ENCODE measurements around the gene XRCC6. TPM values are rescaled to one million over a fixed set of nuclear protein-coding genes. Genes with fewer than 3 reads are reported as not detected.
"Not testable (repeated sequence)": the region's sequence is repeated elsewhere in the genome, so short reads cannot be mapped to it uniquely, and the experiment has no call there.

XRCC6 gene
- total RNA-seq, 1 experiment from 2014 or later = 203 TPM

DNA sequence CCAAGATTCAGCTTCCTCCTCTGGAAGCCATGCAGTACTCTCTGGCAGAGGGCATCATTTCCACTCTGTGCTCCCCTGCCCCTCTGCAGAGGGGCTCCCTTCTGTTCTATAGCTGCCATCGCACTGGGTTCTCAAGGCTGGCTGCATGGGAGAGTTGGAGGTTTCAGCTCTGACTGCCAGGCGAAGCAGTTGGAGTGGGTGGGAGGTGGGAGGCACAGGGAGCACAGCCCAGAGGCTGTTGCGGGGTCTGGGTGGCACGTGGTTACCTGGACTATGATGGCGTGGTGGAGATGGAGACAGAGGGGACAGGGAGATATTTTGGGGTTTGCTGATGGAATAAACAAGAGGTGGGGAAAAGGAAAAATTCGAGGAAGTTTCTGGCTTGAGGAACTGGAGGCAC is 36.2 kb upstream of the XRCC6 start:
- POLR2A ChIA-PET = interaction anchor here (0.6 kb wide), 1 partner anchor 33 kb away, joined by 3 read pairs; no protein-coding TSS in a partner anchor
- intact Hi-C loops (cut with micrococcal nuclease) = no loop called here
- Mint-ChIP-seq H3K9me3 (ENCODE audit: unreplicated experiment) (no peaks in the 10 kb centered on the region), H3K36me3 (ENCODE audit: insufficient read depth, unreplicated experiment) (peaks cover 22% of the 10 kb centered on the region), H3K4me1 (ENCODE audit: insufficient read depth, unreplicated experiment) (peaks cover 4% of the 10 kb centered on the region), H3K27ac (ENCODE audit: low read depth, unreplicated experiment) (no peak overlapping the region), H3K27me3 (ENCODE audit: insufficient read depth, unreplicated experiment) (no peaks in the 10 kb centered on the region), H3K4me3 (ENCODE audit: unreplicated experiment) (no peak overlapping the region)
- no peak for TF ChIP-seq CTCF (IDR thresholded peaks at IDR 0.05; ENCODE audit: unreplicated experiment)
- CTCF ChIA-PET = no interaction called here
- no TSS peak for BruUV-seq (replicated peaks)
- DNase-seq (ENCODE audit: unreplicated experiment) = no peak

DNA sequence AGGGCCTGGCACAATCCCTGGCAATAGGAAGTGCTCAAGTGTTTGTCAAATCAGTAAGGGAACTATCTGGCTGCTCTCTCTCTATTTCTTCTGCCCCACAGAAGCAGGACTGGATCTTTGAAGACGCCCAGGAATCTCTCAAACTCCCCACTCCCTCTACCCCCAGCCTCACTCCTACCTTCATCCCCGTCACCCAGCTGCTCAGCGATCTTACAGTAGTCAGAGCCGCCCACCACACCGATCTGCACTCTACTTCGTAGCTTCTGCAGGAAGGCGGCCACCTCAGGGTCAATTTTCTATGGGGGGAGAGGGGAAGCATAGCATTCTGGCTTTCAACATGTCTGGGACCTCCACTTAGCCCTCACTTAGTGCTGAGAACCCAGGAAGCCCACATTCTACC is 35.2 kb upstream of the XRCC6 start:
- no peaks in the 10 kb centered on the region for H3K9me3 Mint-ChIP-seq (ENCODE audit: unreplicated experiment)
- TF ChIP-seq CTCF (IDR thresholded peaks at IDR 0.05; ENCODE audit: unreplicated experiment) = no peak
- ChIA-PET CTCF (interaction anchor here (0.8 kb wide), 1 partner anchor 8 kb away, joined by 4 read pairs; no protein-coding TSS in a partner anchor), POLR2A (no interaction called here)
- intact Hi-C loops (cut with micrococcal nuclease) = no loop called here
- peaks cover 22% of the 10 kb centered on the region for H3K36me3 Mint-ChIP-seq (ENCODE audit: insufficient read depth, unreplicated experiment)
- H3K27me3 Mint-ChIP-seq (ENCODE audit: insufficient read depth, unreplicated experiment) = no peaks in the 10 kb centered on the region
- DNase-seq (ENCODE audit: unreplicated experiment) = no peak
- H3K4me3 Mint-ChIP-seq (ENCODE audit: unreplicated experiment) = no peak overlapping the region
- H3K27ac Mint-ChIP-seq (ENCODE audit: low read depth, unreplicated experiment) = no peak overlapping the region
- peaks cover 4% of the 10 kb centered on the region for H3K4me1 Mint-ChIP-seq (ENCODE audit: insufficient read depth, unreplicated experiment)
- BruUV-seq (replicated peaks) = no TSS peak

- intact Hi-C loops (cut with micrococcal nuclease) = no loop called here
- no TSS peak for BruUV-seq (replicated peaks)
- no peak overlapping the region for H3K4me3 Mint-ChIP-seq (ENCODE audit: unreplicated experiment)
- no peaks in the 10 kb centered on the region for H3K9me3 Mint-ChIP-seq (ENCODE audit: unreplicated experiment)
- H3K27me3 Mint-ChIP-seq (ENCODE audit: insufficient read depth, unreplicated experiment) = no peaks in the 10 kb centered on the region
- ChIA-PET POLR2A (interaction anchor here (1.0 kb wide), 1 partner anchor 11 kb away, joined by 3 read pairs; no protein-coding TSS in a partner anchor), CTCF (no interaction called here)
- no peak for DNase-seq (ENCODE audit: unreplicated experiment)
- peaks cover 4% of the 10 kb centered on the region for H3K4me1 Mint-ChIP-seq (ENCODE audit: insufficient read depth, unreplicated experiment)
- H3K36me3 Mint-ChIP-seq (ENCODE audit: insufficient read depth, unreplicated experiment) = peaks cover 17% of the 10 kb centered on the region
- TF ChIP-seq CTCF (IDR thresholded peaks at IDR 0.05; ENCODE audit: unreplicated experiment) = no peak
- no peak overlapping the region for H3K27ac Mint-ChIP-seq (ENCODE audit: low read depth, unreplicated experiment)
These were observed 33.8 kb upstream of the XRCC6 start for GRCh38 chr22:41587347-41587723.

DNA sequence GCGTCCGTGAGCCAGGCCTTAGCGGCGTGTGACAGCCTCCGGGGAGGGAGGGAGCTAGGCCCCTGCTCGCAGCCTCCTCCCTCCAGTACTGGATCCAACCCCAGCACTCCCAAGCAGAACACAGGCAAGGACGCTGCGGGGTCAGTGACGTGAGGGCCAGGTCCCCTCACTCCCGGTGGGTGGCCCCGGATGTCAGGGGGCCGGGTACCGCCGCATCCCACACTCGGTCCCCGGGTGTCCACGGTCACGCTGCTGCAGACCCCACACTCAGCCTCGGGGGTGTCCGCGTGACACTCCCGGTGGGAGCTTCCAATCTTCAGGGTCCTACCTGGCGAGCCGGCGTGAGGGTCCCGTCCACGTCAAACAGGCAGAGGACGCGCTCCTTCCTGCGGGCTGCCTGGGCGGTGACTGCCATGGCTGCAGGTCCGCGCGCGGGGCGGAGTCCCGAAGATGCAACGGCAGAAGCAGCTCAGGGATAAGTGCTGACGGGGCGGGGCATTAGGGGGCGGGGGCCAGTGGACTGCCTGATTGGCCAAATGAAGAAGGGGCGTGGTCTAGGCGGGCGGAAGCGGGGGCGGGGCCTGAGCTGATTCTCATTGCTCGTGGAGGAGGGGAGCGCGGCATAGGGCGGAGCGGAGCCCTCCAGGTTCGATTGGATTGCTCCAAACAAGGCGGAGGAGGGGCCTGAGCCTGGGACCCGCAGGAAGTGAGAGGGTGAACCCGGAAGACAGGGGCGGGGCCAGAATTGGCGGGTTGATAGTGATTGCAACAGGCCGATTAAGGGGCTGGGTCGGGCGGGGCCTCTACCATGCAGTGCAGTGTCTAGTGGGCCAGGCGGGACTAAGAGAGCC is 31.5 kb upstream of the XRCC6 start, which contains the start of gene PMM1:
Gene PMM1 (minus strand): TSS at position 450 of the 851 bp plus-strand sequence. CDS start 35 bp downstream, at position 415.
- H3K36me3 Mint-ChIP-seq (ENCODE audit: insufficient read depth, unreplicated experiment) = peaks cover 15% of the 10 kb centered on the region
- H3K4me1 Mint-ChIP-seq (ENCODE audit: insufficient read depth, unreplicated experiment) = peaks cover 4% of the 10 kb centered on the region
- H3K27ac Mint-ChIP-seq (ENCODE audit: low read depth, unreplicated experiment) = peak within 1 kb of the TSS; percentile 86
- no peak for TF ChIP-seq CTCF (IDR thresholded peaks at IDR 0.05; ENCODE audit: unreplicated experiment)
- no TSS peak for BruUV-seq (replicated peaks)
- ChIA-PET POLR2A (interaction anchor here (0.6 to 3.4 kb wide), 28 partner anchors 9 to 992 kb away, joined by 3 to 60 read pairs (median 4); partner anchors contain the start of genes ACO2, DESI1, PHF5A and POLR3H), CTCF (interaction anchor here (0.6 to 0.9 kb wide), 3 partner anchors 9 to 71 kb away, joined by 3 to 4 read pairs (median 3); no protein-coding TSS in a partner anchor)
- intact Hi-C loops (cut with micrococcal nuclease) = no loop called here
- H3K4me3 Mint-ChIP-seq (ENCODE audit: unreplicated experiment) = peak within 1 kb of the TSS; percentile 88
- no peaks in the 10 kb centered on the region for H3K9me3 Mint-ChIP-seq (ENCODE audit: unreplicated experiment)
- no peaks in the 10 kb centered on the region for H3K27me3 Mint-ChIP-seq (ENCODE audit: insufficient read depth, unreplicated experiment)
- peak; percentile 100 for DNase-seq (ENCODE audit: unreplicated experiment)

DNA sequence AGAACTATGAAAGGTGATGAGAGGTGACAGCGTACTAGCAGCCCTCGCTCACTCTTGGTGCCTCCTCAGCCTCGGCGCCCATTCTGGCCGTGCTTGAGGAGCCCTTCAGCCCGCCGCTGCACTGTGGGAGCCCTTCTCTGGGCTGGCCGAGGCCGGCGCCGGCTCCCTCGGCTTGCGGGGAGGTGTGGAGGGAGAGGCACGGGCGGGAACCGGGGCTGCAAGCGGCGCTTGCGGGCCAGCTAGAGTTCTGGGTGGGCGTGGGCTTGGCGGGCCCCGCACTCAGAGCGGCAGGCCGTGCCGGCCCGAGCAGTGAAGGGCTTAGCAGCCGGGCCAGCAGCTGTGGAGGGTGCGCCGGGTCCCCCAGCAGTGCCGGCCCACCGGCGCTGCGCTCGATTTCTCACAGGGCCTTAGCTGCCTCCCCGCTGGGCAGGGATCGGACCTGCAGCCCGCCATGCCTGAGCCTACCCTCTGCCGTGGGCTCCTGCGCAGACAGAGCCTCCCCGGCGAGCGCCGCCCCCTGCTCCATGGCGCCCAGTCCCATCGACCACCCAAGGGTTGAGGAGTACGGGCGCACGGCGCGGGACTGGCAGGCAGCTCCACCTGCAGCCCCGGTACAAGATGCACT is 27.6 kb upstream of the XRCC6 start:
- DNase-seq (ENCODE audit: unreplicated experiment); intact Hi-C loops (cut with micrococcal nuclease); H3K4me3 Mint-ChIP-seq (ENCODE audit: unreplicated experiment); H3K27me3 Mint-ChIP-seq (ENCODE audit: insufficient read depth, unreplicated experiment); H3K27ac Mint-ChIP-seq (ENCODE audit: low read depth, unreplicated experiment); H3K9me3 Mint-ChIP-seq (ENCODE audit: unreplicated experiment); BruUV-seq (replicated peaks): not testable (repeated sequence)
- ChIA-PET CTCF (interaction anchor here (0.7 kb wide), 2 partner anchors 16 to 76 kb away, joined by 3 read pairs; no protein-coding TSS in a partner anchor), POLR2A (interaction anchor here (0.7 kb wide), 1 partner anchor 115 kb away, joined by 3 read pairs; no protein-coding TSS in a partner anchor)
- peaks cover 11% of the 10 kb centered on the region for H3K36me3 Mint-ChIP-seq (ENCODE audit: insufficient read depth, unreplicated experiment)
- peaks cover 16% of the 10 kb centered on the region for H3K4me1 Mint-ChIP-seq (ENCODE audit: insufficient read depth, unreplicated experiment)
